ENCODE measurements around the gene EIF4E2.
A peak's percentile ranks its signal among the peaks of the same experiment; 100 is the strongest.
"Not testable (repeated sequence)": the region's sequence is repeated elsewhere in the genome, so short reads cannot be mapped to it uniquely, and the experiment has no call there.

Gene EIF4E2

DNA sequence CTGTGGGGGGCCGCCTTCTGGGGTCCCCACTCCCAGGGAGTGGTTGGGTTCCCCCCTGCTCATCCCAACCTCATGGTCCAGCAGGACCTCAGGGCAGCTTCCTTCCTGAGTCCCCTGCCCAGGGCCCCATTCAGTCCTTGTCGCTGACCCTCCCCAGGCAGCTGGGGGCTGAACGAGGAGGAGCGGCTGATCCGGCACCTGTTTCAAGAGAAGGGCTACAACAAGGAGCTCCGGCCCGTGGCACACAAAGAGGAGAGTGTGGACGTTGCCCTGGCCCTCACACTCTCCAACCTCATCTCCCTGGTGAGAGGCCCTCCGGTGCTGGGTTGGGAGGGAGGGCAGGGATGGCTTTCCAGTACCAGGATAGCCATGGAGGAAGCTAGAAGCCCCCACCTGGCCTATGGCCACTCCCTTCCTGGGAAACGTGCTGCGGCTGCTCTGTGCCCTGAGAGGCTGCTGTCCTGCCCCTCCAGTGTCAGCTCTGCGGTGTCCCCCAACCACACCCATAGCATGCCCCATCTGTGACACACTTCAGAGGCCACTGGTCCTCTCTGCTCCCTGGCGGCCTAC, 24.0 kb upstream of the EIF4E2 start:
- DNase-seq: no peak
- TF ChIP-seq GATA1 (IDR thresholded peaks at IDR 0.05; ENCODE audit: low read depth, low read length) (no peak), POLR2A (IDR thresholded peaks at IDR 0.05; ENCODE audit: low read length) (no peak)

GRCh38 chr2:232527905-232528470, 22.5 kb upstream of the EIF4E2 start:
- no peak for DNase-seq
- TF ChIP-seq GATA1 (IDR thresholded peaks at IDR 0.05; ENCODE audit: low read depth, low read length): no peak

DNA sequence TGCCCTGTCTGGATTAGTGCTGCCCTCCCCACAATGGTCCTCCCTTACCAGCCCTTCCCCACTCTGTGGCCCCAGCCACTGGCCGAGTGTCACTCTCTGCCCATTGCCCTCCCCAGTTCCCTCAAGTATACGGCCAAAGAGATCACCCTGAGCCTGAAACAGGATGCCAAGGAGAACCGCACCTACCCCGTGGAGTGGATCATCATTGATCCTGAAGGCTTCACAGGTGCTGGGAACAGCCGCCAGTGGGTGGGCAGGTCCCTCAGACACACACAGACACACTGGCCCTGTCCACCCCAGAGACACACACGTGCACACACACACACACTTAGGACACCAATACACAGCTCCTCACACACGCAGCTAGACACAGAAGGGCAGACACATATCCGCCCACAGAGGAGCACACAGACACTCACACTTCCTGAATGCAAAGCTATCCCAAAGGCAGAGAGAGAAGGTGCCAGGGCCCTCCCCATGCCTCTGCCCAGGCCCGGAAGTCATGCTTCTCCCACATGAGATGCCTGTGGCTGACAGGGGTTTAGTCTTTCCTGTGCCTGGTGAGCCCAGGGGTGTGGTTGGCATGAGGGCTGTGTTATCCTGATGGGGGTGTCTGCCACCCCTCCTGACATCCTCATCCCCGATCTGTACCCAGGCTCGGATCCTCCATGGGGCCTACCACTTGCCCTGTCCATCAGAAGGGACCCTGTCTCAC, 21.6 kb upstream of the EIF4E2 start:
- no peak for DNase-seq
- TF ChIP-seq POLR2A (IDR thresholded peaks at IDR 0.05; ENCODE audit: low read length) (no peak), GATA1 (IDR thresholded peaks at IDR 0.05; ENCODE audit: low read depth, low read length) (no peak)

- no peak for DNase-seq
- no peak for TF ChIP-seq GATA1 (IDR thresholded peaks at IDR 0.05; ENCODE audit: low read depth, low read length)
- no peak for TF ChIP-seq POLR2A (IDR thresholded peaks at IDR 0.05; ENCODE audit: low read length)
Observed at GRCh38 chr2:232529806-232530547, 20.5 kb upstream of the EIF4E2 start.

GRCh38 chr2:232530626-232531260, 19.7 kb upstream of the EIF4E2 start:
- TF ChIP-seq GATA1 (IDR thresholded peaks at IDR 0.05; ENCODE audit: low read depth, low read length) (no peak), POLR2A (IDR thresholded peaks at IDR 0.05; ENCODE audit: low read length) (no peak)

GRCh38 chr2:232532419-232532818, 18.1 kb upstream of the EIF4E2 start:
- no peak for TF ChIP-seq GATA1 (IDR thresholded peaks at IDR 0.05; ENCODE audit: low read depth, low read length)
- no peak for TF ChIP-seq POLR2A (IDR thresholded peaks at IDR 0.05; ENCODE audit: low read length)
- DNase-seq: no peak

More at GRCh38 chr2:232530626-232531260, 19.7 kb upstream of the EIF4E2 start:
- DNase-seq: no peak

DNA sequence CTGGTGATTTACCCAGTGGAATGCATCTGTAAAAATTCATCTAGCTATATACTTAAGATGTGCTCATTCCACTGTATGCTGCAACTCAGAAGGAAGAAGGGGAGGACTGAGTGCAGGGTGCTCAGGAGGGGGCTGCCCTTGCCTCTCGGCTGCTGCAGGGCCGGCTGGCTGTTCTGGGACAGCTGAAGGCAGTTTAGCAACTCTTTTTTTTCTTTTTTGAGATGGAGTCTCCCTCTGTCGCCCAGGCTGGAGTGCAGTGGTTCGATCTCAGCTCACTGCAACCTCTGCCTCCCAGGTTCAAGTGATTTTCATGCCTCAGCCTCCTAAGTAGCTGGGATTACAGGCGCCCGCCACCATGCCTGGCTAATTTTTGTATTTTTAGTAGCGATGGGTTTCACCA, 17.7 kb upstream of the EIF4E2 start:
- not testable (repeated sequence) for DNase-seq

GRCh38 chr2:232533944-232534710, 16.4 kb upstream of the EIF4E2 start:
- DNase-seq: no peak
- no peak for TF ChIP-seq POLR2A (IDR thresholded peaks at IDR 0.05; ENCODE audit: low read length)
- TF ChIP-seq GATA1 (IDR thresholded peaks at IDR 0.05; ENCODE audit: low read depth, low read length): no peak

- no peak for TF ChIP-seq GATA1 (IDR thresholded peaks at IDR 0.05; ENCODE audit: low read depth, low read length)
- no peak for TF ChIP-seq POLR2A (IDR thresholded peaks at IDR 0.05; ENCODE audit: low read length)
- DNase-seq: no peak
Observed at GRCh38 chr2:232534940-232535651, 15.4 kb upstream of the EIF4E2 start.

DNA sequence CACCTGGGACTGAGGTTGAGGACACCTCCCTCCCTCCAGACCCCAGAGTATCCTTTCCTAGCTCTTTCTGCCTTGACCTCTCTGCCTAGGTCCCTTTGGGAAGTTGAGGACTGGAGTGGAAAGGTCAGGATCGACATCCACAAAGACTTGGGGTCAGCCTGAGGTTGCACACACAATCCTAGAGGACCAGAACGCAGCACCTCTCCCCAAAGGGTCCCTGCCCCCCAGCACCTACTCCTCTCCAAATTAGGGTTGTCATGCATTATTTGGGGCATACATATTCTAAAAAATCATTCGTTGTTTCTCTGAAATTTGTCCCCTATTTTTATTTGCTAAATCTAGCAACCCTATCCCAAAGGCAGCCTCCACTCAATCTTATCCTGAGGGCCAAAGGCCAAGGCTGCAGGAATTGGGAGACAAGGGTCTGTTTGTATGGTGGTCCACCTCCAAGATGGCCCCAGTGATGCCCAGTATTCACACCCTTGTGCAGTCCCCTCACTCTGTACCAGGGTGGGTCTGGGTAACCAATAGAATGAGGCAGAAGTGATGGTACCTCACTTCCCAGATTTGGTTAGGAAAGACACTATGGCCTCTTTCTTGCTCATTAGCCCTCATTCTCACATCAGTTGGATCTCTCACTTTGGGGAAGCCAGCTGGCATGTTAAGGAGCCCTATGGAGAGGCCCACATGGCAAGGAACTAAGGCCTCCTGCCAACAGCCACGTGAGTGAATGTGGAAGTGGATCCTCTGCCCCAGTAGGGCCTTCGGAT, 14.5 kb upstream of the EIF4E2 start:
- TF ChIP-seq POLR2A (IDR thresholded peaks at IDR 0.05; ENCODE audit: low read length) (no peak), GATA1 (IDR thresholded peaks at IDR 0.05; ENCODE audit: low read depth, low read length) (no peak)
- no peak for DNase-seq

DNA sequence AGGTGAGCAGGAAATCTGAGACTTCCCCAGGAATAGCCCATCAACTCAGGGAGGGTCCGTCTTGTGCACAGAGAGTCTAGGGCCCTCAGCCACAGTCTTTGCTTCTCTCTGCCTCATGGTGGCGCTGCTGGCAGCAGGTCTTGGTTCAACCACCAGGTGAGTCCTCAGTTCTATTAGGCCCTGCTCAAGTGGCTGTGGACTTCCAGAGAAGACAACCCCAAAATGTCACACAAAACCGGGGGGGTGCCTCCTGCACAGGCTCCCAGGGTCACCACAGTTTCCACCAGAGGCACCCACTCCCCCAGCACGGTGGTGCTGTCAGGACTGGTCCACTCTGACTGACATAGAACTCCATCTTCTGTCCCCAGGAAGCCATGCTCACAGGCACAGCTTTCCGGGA, 13.4 kb upstream of the EIF4E2 start:
- no peak for TF ChIP-seq GATA1 (IDR thresholded peaks at IDR 0.05; ENCODE audit: low read depth, low read length)
- TF ChIP-seq POLR2A (IDR thresholded peaks at IDR 0.05; ENCODE audit: low read length): no peak
- peak; percentile 17 to 19 for DNase-seq

DNA sequence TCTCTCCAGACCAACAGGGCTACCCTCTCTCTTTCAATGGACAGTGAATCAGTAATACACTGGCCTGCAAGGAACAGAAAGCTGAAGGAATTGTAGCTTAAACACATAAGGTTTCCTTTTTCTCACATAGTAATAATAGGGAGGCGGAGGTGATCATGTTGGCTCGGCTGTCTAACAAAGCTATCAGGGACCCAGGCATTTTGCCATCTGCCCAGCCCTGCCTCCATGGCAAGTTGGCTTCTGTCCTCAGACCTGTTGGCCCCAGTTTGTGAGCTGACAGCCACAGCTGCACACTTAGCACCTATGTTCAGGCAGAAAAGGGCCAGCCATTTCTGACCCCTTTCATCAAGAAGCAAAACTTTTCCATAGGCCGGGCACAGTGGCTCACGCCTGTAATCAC, 13.0 kb upstream of the EIF4E2 start:
- TF ChIP-seq POLR2A (IDR thresholded peaks at IDR 0.05; ENCODE audit: low read length) (no peak), GATA1 (IDR thresholded peaks at IDR 0.05; ENCODE audit: low read depth, low read length) (no peak)
- DNase-seq: no peak

All from erythroblast (primary cell).